DMS 273 (cell line): Measurements from ENCODE around the gene PIP5K1B.

Source experiments
- DNase-seq: peaks from one replicate; lab custom pipeline; 2025; ENCODE audit not compliant: unreplicated experiment; lab: John Stamatoyannopoulos, UW

Gene PIP5K1B

DNA sequence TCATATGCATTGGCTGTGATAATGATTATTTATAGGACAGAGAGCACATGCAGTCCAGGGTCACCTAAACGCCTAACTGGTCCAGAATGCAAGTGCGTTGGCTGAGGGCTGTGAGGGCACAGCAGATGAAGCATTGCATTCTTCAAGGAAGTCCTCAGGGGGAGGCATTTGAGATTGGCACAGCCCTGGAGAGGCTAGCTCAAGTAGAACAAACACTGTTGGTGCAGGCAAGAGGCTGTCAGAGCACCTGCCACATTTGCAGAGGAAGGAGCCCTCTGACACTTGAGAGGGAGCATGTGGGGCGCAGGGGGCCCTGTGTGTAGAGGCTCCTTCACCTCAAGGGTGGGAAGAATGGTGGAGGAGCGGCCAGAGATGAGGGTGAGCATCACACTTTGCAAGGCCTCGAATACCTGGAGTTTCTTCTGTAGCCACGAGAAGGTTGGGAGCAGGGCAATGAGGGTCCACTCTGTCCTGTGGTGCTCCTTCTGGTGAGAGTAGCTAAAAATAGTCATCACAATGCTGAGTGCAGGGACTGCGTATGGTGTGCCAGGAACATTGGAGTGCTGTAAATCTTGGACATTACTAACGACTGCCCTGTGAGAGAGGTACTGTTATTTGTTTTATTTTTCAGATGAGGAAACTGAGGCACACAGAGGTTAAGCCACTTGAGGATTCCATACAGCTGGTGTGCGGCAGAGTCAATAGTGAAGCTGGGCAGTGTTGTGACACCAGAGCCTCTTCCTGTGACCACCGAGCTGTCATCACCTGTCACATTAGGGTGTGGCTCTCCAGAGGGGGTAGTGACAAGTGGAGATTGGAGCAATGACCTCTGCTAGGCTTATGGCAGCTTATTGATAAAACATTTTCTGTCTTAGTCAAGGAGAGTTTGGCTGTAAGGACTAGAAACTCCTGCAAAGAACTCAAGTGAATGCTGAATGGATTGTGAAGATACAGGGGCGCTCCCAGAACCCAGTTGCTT lies 100.2 kb downstream of the PIP5K1B start:
- DNase-seq, result no peak

DNA sequence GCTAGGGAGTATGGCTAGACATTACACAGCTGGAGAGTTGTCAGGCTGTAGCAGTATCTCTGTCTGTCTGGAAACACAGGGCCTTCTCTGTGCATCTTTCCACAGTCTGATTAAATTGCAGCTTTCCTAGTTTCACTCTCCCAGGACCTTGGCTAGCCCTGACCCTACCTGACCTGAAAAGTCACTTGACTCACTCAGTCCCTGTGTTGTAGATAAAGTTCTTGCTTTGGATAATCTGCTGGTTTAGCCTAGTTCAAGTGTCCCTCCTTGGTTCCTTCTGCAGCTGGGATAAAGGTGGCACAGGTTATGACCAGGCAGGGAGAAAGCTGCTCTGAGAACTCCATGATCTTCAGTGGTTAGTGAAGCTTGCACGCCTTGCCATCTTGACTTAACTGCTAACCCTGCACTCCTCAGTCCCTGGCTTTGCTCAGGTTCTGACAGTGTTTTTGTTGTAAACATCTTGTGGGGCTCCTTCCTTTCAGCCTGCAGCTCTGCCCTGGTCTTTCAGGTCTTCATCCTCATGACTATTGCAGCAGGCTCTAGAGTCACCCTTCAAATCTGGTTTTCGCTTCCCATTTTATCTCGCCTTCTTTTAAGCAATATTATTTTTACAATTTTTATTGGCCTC lies 101.0 kb downstream of the PIP5K1B start:
- DNase-seq, result no peak

DNA sequence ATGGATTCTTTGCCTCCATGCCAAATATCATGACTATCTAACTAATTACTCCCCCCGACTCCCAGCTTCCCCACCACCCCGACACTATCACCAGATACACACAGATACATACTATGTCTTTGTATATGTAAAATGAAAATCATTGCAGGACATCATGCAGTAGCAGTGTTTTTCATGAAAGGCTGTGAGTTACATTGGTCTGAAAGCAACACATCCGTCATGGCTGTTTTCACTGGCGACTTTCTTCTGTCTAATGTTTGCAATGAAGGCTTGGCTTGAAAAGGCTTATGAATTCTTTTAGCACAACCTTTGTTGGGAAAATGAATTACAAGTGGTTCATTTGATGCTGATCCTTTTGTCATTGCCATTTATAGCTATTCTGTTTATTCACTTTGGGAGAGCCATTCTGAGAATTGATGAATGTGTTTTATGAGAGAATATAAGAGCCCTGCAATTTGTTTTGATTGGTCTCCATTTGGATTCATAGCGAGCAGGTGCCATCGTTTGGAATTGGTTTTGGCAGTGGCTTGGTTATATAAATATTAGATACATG lies 103.4 kb downstream of the PIP5K1B start:
- no peak for DNase-seq

GRCh38 chr9:68817079-68817875 lies 112.2 kb downstream of the PIP5K1B start:
- no peak for DNase-seq

- no peak for DNase-seq
Observed at GRCh38 chr9:68819065-68819464, 114.0 kb downstream of the PIP5K1B start.

- no peak for DNase-seq
Observed at GRCh38 chr9:68821911-68822310, 116.9 kb downstream of the PIP5K1B start.

GRCh38 chr9:68822596-68823165 lies 117.6 kb downstream of the PIP5K1B start:
- DNase-seq, result no peak

GRCh38 chr9:68825762-68826472 lies 120.9 kb downstream of the PIP5K1B start:
- DNase-seq, result no peak

- DNase-seq, result no peak
Observed at GRCh38 chr9:68827837-68828744, 123.1 kb downstream of the PIP5K1B start.

- DNase-seq, result no peak
Observed at GRCh38 chr9:68832101-68832500, 127.1 kb downstream of the PIP5K1B start.

DNA sequence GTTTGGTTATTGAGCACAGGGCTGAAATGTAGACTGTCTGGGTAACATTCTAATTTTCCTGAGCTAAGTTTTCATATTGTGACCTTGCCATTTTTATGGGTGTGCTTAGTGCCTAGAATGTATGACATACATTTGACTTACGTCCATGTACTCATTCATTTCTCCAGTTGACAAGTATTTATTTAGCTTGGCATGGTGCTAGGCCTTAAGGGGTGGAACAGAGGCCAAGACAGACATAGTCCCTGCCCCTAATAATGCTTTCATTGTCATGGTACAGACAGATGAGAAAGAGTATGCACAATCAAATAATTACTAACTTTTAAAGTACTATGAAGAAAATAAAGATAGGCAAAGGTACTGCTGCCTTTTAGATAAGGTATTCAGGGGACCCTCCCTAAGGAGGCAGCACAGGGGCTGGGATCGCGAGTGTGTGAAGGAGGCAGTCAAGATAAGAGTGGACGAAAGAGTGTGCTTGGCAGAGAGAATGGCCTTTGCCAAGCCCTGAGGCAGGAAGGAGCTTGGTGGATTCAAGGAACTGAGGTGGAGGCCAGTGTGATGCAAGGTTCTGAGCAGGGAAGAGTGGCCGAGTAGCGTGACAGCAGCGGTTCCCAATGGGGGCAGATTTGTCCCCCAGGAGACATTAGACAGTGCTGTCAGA lies 128.0 kb downstream of the PIP5K1B start:
- DNase-seq, result no peak

GRCh38 chr9:68834931-68835520 lies 130.0 kb downstream of the PIP5K1B start:
- no peak for DNase-seq

DNA sequence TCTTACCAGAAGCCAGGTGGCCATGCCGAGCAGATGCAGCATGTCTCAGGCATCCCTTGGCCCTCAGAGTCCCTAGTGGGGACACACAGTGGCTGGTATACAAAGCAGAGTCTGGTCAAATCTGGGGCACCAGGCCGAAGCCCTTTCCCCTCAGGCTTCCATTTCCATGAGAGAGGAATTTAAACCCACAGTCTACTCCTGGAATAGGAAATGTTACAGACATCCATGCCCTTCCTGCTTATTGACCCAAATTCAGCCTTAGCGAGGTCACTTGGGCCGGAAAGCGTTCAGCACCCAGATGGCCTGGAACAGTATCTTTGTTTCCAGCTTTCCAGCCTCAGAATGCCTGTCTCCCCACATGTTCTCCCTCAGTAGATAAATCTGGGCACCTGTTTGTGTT lies 131.7 kb downstream of the PIP5K1B start:
- no peak for DNase-seq

- no peak for DNase-seq
Observed at GRCh38 chr9:68838245-68838644, 133.2 kb downstream of the PIP5K1B start.

DNA sequence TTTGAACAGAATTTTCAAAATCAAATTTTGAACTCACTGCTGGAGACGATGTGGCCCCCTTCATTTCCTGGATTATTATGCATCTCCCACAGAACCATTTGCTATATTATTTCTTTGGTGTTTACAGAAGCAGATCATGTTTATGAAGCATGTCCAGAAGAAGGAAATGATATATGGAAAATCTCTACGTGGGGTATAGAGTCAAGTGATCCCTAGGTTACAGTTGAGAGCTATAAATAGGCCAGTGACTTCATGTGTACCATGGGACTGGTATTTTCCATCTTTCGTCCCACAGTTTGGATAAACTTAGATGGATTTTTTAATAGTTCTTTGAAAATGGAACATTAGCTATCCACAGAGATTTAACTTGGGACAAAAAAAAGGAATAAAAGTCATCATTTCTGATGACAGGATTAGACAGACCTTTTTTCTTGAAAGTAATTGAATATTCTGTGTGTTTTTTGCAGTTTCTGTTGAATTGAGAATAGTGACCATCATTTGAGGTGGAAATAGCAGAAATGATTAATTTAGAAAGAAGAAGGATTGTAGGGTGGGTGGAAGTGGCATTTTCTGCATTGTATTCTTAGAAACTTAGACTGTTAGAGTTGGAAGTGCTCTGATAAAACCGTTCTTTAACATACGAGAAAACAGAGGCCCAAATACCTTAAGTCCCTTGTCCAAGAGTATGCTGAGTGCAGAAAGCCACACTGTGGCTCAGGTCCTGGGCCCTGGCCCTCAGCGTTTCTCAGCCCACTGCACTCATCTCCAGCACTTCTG lies 136.4 kb downstream of the PIP5K1B start:
- no peak for DNase-seq

GRCh38 chr9:68842568-68842967 lies 137.5 kb downstream of the PIP5K1B start:
- no peak for DNase-seq

- no peak for DNase-seq
Observed at GRCh38 chr9:68843239-68843638, 138.2 kb downstream of the PIP5K1B start.

GRCh38 chr9:68844157-68844556 lies 139.1 kb downstream of the PIP5K1B start:
- no peak for DNase-seq
